Fibroblast of the aortic adventitia (primary cell): Measurements from ENCODE around the gene RNF220. TPM values are rescaled to one million over a fixed set of nuclear protein-coding genes. Genes with fewer than 3 reads are reported as not detected.
A peak's percentile ranks its signal among the peaks of the same experiment; 100 is the strongest.

ENCODE experiments used
- DNase-seq: peaks from one replicate; pipeline ENCODE4 v3.0.0-alpha.2; 2010; ENCODE audit warnings: low read depth
- H3K4me3 ChIP-seq: 2 replicates; pipeline ENCODE4 v1.5.1; 2011; ENCODE audit warnings: low read depth, mild to moderate bottlenecking, control low read depth, low read length, moderate library complexity
- CTCF ChIP-seq: IDR thresholded peaks from 2 replicates; pipeline ENCODE4 v1.5.1; 2011; ENCODE audit warnings: mild to moderate bottlenecking, low read length, control low read depth, inconsistent platforms; ENCODE audit not compliant: insufficient read depth
- total RNA-seq: library from RNA; depleted of rRNA; stranded (reverse); fragments of >200 nt; gene quantifications from 2 replicates; pipeline ENCODE4 v1.2.3, GENCODE V29; 2012; ENCODE audit warnings: low replicate concordance

The RNF220 gene
- total RNA-seq, 1 donor = 51.2 TPM

- H3K4me3 ChIP-seq = no peak overlapping the region
- no peak for DNase-seq
- TF ChIP-seq CTCF = no peak
Measured at GRCh38 chr1:44649788-44650158, 244.7 kb downstream of the RNF220 start.

- no peak for DNase-seq
- no peak for TF ChIP-seq CTCF
- no peak overlapping the region for H3K4me3 ChIP-seq
Measured at GRCh38 chr1:44650159-44650831, 245.2 kb downstream of the RNF220 start.

GRCh38 chr1:44651069-44651468 is 246.0 kb downstream of the RNF220 start:
- no peak for DNase-seq
- H3K4me3 ChIP-seq = no peak overlapping the region
- no peak for TF ChIP-seq CTCF

GRCh38 chr1:44652445-44653106 is 247.5 kb downstream of the RNF220 start:
- TF ChIP-seq CTCF = peak; percentile 99
- H3K4me3 ChIP-seq = no peak overlapping the region
- peak; percentile 61 for DNase-seq

DNA sequence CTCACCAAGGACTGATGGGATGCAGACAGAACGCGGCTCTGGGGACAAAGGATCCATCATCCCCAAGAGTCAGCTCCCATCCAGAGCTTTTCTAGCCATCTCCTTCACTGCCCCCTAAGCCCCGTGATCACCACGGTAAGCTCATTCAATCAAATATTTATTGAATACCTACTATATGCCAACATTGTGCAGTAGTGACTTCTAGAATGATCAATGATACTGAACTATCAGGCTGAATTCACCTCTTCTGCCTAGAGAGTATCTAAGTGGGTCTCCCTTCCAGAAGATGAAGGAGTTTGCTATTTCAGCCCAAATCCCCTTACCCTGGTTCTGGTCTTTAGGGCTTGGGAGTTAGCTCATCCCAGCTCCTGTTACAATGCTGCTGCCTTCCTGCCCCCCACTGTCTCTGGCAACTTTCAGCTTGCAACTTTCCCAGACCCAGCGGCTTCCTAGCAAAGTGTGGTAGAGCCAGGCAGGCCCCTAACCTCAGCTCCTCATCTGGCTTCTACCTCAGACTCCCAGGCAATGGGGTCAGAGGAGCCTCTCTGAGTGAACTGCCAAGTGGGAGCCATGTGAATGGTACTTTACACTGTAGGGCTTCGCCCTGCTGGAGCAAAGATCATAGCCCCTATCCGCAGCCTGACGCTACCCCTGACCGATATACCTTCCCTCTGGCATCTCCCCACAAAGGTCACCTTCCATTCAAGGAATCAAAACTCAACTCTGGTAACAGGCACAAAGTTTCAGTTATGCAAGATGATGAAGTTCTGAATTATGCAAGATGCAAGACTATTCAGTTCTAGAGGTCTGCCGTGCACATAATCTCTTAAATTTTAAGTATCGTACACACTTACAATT is 248.3 kb downstream of the RNF220 start:
- H3K4me3 ChIP-seq = no peak overlapping the region
- TF ChIP-seq CTCF = no peak
- no peak for DNase-seq

DNA sequence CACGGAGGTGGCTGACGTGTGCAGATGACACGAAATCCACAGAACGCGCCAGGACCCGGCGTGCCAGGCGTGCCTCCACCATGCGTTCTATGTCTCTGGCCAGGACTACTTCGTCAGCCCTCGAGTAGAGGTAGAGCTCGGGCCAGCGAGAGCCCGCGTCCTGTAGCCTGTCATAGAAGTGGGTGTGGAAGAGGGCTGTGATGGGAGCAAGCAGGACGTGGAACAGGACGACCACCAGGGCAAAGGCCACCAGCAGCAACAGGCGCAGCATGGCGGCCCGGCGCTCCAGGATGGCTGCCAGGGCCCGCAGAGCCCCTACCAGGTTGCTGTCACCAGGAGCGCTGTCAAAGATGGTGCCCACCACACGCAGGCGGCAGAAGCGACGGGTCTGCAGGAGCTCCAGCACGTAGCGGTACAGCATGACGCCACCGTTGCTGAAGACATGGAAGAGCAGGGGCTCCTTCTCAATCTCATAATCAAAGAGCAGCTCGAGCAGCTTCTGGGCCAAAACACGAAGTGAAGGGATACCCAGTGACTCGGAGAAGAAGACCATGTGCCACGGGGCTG is 249.6 kb downstream of the RNF220 start:
- TF ChIP-seq CTCF = no peak
- no peak for DNase-seq
- H3K4me3 ChIP-seq = no peak overlapping the region
